ENCODE measurements around the gene PTPN22.

GRCh38 chr1:113811888-113812660 lies 59.4 kb downstream of the PTPN22 start, which contains the start of gene RSBN1:
- TF ChIP-seq, protein P1, sequence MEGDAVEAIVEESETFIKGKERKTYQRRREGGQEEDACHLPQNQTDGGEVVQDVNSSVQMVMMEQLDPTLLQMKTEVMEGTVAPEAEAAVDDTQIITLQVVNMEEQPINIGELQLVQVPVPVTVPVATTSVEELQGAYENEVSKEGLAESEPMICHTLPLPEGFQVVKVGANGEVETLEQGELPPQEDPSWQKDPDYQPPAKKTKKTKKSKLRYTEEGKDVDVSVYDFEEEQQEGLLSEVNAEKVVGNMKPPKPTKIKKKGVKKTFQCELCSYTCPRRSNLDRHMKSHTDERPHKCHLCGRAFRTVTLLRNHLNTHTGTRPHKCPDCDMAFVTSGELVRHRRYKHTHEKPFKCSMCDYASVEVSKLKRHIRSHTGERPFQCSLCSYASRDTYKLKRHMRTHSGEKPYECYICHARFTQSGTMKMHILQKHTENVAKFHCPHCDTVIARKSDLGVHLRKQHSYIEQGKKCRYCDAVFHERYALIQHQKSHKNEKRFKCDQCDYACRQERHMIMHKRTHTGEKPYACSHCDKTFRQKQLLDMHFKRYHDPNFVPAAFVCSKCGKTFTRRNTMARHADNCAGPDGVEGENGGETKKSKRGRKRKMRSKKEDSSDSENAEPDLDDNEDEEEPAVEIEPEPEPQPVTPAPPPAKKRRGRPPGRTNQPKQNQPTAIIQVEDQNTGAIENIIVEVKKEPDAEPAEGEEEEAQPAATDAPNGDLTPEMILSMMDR (IDR thresholded peaks at IDR 0.05; ENCODE audit: low read depth, low read length) = no peak
- no peak for TF ChIP-seq EZH2phosphoT487 (IDR thresholded peaks at IDR 0.05; ENCODE audit: low read depth)
